ENCODE results near the gene JAG1. TPM values are rescaled to one million over a fixed set of nuclear protein-coding genes. Genes with fewer than 3 reads are reported as not detected.

JAG1 gene
- 123 TPM for total RNA-seq

DNA sequence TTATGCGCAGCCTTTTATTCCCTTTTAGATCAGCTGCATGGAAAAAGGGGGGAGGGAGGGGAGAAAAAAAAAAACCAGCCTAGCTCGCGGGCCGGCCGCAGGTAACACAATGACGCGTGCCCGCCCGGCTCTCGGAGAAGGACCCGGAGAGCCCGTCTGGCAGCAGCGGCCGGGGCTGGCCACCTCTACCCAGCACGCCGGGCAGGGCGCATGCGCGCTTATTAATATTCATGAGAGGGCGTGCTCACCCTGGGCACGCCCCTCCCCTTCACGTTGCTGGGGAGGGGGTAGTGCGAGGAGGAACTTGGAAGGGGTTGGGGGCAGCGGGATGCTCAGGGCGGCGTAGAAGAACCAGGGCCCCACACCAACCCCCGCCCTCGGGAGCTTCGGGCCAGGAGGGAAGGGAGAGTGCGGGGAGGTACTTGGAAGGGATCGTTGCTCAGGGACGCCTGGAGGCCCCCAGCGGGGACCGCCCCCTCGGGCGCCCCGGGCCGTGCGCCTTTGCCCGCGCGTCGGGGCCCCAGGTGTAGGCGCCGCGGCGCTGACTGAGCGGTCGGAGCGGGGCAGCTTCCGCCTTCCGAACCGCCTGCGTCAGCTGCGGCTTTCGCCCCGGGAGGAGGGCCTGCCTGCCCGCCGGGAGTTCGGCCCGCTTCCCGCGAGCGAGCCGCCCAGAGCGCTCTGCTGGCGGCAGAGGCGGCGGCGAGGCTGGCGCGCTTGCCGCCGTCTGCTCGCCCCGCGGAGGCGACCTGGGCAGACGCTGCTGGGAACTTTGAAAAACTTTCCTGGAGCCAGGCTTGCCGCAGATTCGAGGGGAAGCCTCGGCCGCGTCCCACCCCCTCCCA is at the start of gene JAG1:
Gene JAG1 (minus strand): TSS at position 158 of the 842 bp plus-strand sequence. CDS start 469 bp downstream, outside the sequence.

Other genes starting within 250 kb of the JAG1 start
- 28.9 TPM for gene MKKS, start 239.8 kb downstream of the JAG1 start, total RNA-seq
- gene SLX4IP, start 238.7 kb downstream of the JAG1 start, total RNA-seq, result 10.3 TPM